ENCODE measurements around the gene ARRDC2. TPM values are rescaled to one million over a fixed set of nuclear protein-coding genes. Genes with fewer than 3 reads are reported as not detected.
A peak's percentile ranks its signal among the peaks of the same experiment; 100 is the strongest.

ARRDC2 gene
- total and polyA plus RNA-seq, 2 of the 13 experiments (the other 11 are each of a cell fraction or from before 2014, with no cell fraction given), result 2.1 to 3.4 TPM

- 0 out of 2 replicates have a peak, but pooled peaks have one; percentile 35 for TF ChIP-seq CSRNP1 (CRISPR knock-in tag; IDR thresholded peaks at IDR 0.05)
- TF ChIP-seq KDM6A (CRISPR knock-in tag; IDR thresholded peaks at IDR 0.05; ENCODE audit: low read depth), result no peak
- no peak for TF ChIP-seq TARDBP (CRISPR knock-in tag; IDR thresholded peaks at IDR 0.05)
- no peak for TF ChIP-seq DNMT3B (CRISPR knock-in tag; conservative IDR thresholded peaks at IDR 0.05)
- TF ChIP-seq ELF3 (CRISPR knock-in tag; IDR thresholded peaks at IDR 0.05), result peak; percentile 96
- no peak for TF ChIP-seq NRL (CRISPR knock-in tag; IDR thresholded peaks at IDR 0.05; ENCODE audit: borderline replicate concordance)
- no peak; the same call in 1 of the 2 replicates for TF ChIP-seq TMF1 (CRISPR knock-in tag; IDR thresholded peaks at IDR 0.05; ENCODE audit: low read depth)
- TF ChIP-seq SNRNP70 (IDR thresholded peaks at IDR 0.05; ENCODE audit: low read depth, low read length), result no peak
- peak; percentile 68 for TF ChIP-seq PATZ1 (CRISPR knock-in tag; IDR thresholded peaks at IDR 0.05)
- no peak for TF ChIP-seq SCMH1 (CRISPR knock-in tag; IDR thresholded peaks at IDR 0.05; ENCODE audit: borderline replicate concordance)
- peak; percentile 65 for TF ChIP-seq FOXA3 (CRISPR knock-in tag; IDR thresholded peaks at IDR 0.05)
- no peak for TF ChIP-seq STAT6 (CRISPR knock-in tag; IDR thresholded peaks at IDR 0.05; ENCODE audit: borderline replicate concordance)
- TF ChIP-seq HNRNPK (IDR thresholded peaks at IDR 0.05; ENCODE audit: low read depth, low read length, poor library complexity, severe bottlenecking), result peak; percentile 66
- no peak for TF ChIP-seq CBX2 (IDR thresholded peaks at IDR 0.05; ENCODE audit: low read depth, low read length)
- TF ChIP-seq CBX2 (CRISPR knock-in tag; IDR thresholded peaks at IDR 0.05; ENCODE audit: low read depth), result no peak
- no peak for TF ChIP-seq ZNF512 (CRISPR knock-in tag; IDR thresholded peaks at IDR 0.05)
- no peak for TF ChIP-seq POLR2AphosphoS5 (IDR thresholded peaks at IDR 0.05; ENCODE audit: low read depth, low read length)
- TF ChIP-seq SNAI1 (CRISPR knock-in tag; IDR thresholded peaks at IDR 0.05; ENCODE audit: borderline replicate concordance), result no peak
- peak; percentile 81 for TF ChIP-seq MEIS2 (CRISPR knock-in tag; IDR thresholded peaks at IDR 0.05)
- TF ChIP-seq TBL1XR1 (IDR thresholded peaks at IDR 0.05; ENCODE audit: borderline replicate concordance, low read length, partially characterized antibody), result no peak
Measured at GRCh38 chr19:18000915-18001776, 6.8 kb upstream of the ARRDC2 start (continued).
